Fibroblast of lung (primary cell): ENCODE data around the gene NFKBIL1.

Experiments used
- EZH2 ChIP-seq: IDR thresholded peaks from 2 replicates; pipeline ENCODE4 v1.5.1; 2012; ENCODE audit warnings: low read length, control low read depth, mild to moderate bottlenecking; ENCODE audit errors: missing control alignments
- TF ChIP-seq, protein P1 (sequence below), 2 donors: IDR thresholded peaks in 1 of 2; conservative IDR thresholded peaks in 1 of 2; 1 replicate in 1 of 2; 2 replicates in 1 of 2; pipeline ENCODE4 v1.5.1; 2011 to 2012; ENCODE audit warnings: low read length in 2 of 2, control low read depth in 1 of 2, inconsistent platforms in 1 of 2, low read depth in 1 of 2, mild to moderate bottlenecking in 1 of 2

DNA sequence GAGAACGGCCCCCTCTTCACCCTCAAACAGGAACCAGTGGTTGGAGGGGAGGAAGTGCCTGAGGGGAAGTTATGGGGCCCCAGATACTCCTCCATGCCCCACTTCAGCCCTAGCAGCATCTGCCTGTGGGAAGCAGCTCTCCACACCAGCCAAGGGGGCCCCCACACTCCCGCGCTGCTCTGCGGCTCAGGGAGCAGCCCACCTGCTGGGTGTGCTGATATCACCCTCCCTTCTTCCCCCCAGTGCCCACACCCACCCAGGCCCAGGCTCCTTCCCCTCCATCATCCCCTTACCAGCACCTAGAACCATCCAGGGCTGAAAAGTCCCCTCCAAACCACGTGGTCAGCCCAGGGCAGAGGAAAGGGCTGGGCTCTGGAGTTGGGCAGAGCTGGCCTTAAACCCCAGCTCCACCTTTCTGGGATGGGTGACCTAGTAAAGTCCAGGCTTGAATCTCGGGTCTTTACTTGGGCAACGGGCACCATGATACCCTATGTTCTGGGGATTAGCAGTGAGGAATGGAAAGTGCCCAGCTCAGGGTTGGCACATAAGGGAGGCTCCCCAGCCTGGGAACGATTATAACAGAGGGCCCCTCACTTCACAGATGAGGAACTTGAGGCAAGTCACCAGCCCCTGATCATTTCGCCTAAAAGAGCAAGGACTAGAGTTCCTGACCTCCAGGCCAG lies 39.3 kb downstream of the NFKBIL1 start:
- TF ChIP-seq, protein P1, sequence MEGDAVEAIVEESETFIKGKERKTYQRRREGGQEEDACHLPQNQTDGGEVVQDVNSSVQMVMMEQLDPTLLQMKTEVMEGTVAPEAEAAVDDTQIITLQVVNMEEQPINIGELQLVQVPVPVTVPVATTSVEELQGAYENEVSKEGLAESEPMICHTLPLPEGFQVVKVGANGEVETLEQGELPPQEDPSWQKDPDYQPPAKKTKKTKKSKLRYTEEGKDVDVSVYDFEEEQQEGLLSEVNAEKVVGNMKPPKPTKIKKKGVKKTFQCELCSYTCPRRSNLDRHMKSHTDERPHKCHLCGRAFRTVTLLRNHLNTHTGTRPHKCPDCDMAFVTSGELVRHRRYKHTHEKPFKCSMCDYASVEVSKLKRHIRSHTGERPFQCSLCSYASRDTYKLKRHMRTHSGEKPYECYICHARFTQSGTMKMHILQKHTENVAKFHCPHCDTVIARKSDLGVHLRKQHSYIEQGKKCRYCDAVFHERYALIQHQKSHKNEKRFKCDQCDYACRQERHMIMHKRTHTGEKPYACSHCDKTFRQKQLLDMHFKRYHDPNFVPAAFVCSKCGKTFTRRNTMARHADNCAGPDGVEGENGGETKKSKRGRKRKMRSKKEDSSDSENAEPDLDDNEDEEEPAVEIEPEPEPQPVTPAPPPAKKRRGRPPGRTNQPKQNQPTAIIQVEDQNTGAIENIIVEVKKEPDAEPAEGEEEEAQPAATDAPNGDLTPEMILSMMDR (conservative IDR thresholded peaks at IDR 0.05 in 1 of 2, IDR thresholded peaks at IDR 0.05 in 1 of 2; ENCODE audit: low read depth in 1 of 2, low read length in 2 of 2): no peak
- no peak for TF ChIP-seq EZH2
